K562 (cell line): ENCODE results near the gene PCK2. TPM values are rescaled to one million over a fixed set of nuclear protein-coding genes. Genes with fewer than 3 reads are reported as not detected.
A peak's percentile ranks its signal among the peaks of the same experiment; 100 is the strongest.

Experiments
- CHAMP1 ChIP-seq: fragments of 450-650 bp; IDR thresholded peaks from 2 replicates; pipeline ENCODE4 v1.6.1; 2016; ENCODE audit warnings: mild to moderate bottlenecking
- ESRRA ChIP-seq: fragments of 450-650 bp; IDR thresholded peaks from 2 replicates; pipeline ENCODE4 v1.6.1; 2014; ENCODE audit warnings: low read depth, mild to moderate bottlenecking, moderate library complexity, borderline replicate concordance
- ETV5 ChIP-seq: sonication (generic); formaldehyde crosslinking; IDR thresholded peaks from 2 replicates; pipeline ENCODE4 v1.4.0; 2020; ENCODE audit warnings: low read depth, mild to moderate bottlenecking, missing genetic modification reagents
- FOXA1 ChIP-seq: fragments of 450-650 bp; IDR thresholded peaks from 2 replicates; pipeline ENCODE4 v1.6.1; 2016; ENCODE audit warnings: mild to moderate bottlenecking, borderline replicate concordance
- GABPA ChIP-seq: fragments of 200-800 bp; sonication (Bioruptor generic); conservative IDR thresholded peaks from 2 replicates; pipeline ENCODE4 v1.6.1; 2016; ENCODE audit warnings: low read depth, missing genetic modification characterization, missing compliant biosample characterization
- GTF3C2 ChIP-seq: IDR thresholded peaks from 3 replicates; pipeline ENCODE4 v1.6.1; 2011; ENCODE audit warnings: borderline replicate concordance, mild to moderate bottlenecking, moderate library complexity; ENCODE audit not compliant: insufficient read length; ENCODE audit errors: extremely low read depth
- HMG20B ChIP-seq: fragments of 250-450 bp; sonication (Bioruptor Pico); IDR thresholded peaks from 2 replicates; pipeline ENCODE4 v1.5.0; 2021; ENCODE audit warnings: mild to moderate bottlenecking
- IRF1 ChIP-seq: sonication (generic); formaldehyde crosslinking; IDR thresholded peaks from 2 replicates; pipeline ENCODE4 v1.8.0; 2022; ENCODE audit warnings: missing genetic modification reagents, mild to moderate bottlenecking, borderline replicate concordance
- MAFK ChIP-seq: IDR thresholded peaks from 2 replicates; pipeline ENCODE4 v1.6.1; 2011; ENCODE audit warnings: low read length, improper control_type of control experiment
- PCBP1 ChIP-seq: fragments of 200-400 bp; formaldehyde crosslinking; IDR thresholded peaks from 2 replicates; pipeline ENCODE4 v1.6.1; 2018; ENCODE audit warnings: mild to moderate bottlenecking, low read depth, low read length; ENCODE audit not compliant: poor library complexity, severe bottlenecking
- RNF2 ChIP-seq: sonication (generic); IDR thresholded peaks from 2 replicates; pipeline ENCODE4 v1.6.1; 2016
- TEAD4 ChIP-seq, 2 experiments: sonication (generic) in 1 of 2; formaldehyde crosslinking in 1 of 2; IDR thresholded peaks; 2 replicates each; pipeline versions ENCODE4 v1.6.1 to v1.8.0; 2012 to 2022; ENCODE audit warnings: borderline replicate concordance in 1 of 2, inconsistent platforms in 1 of 2, low read length in 1 of 2, mild to moderate bottlenecking in 1 of 2, missing genetic modification reagents in 1 of 2
- TGIF2 ChIP-seq: sonication (generic); formaldehyde crosslinking; IDR thresholded peaks from 2 replicates; pipeline ENCODE4 v1.8.1; 2022; ENCODE audit warnings: mild to moderate bottlenecking, missing genetic modification reagents, moderate library complexity
- THRAP3 ChIP-seq: fragments of 450-650 bp; IDR thresholded peaks from 2 replicates; pipeline ENCODE4 v1.6.1; 2016; ENCODE audit warnings: mild to moderate bottlenecking, inconsistent platforms, borderline replicate concordance
- XRCC3 ChIP-seq: fragments of 450-650 bp; IDR thresholded peaks from 2 replicates; pipeline ENCODE4 v1.6.1; 2017; ENCODE audit warnings: mild to moderate bottlenecking, moderate library complexity
- ZSCAN32 ChIP-seq: fragments of 450-650 bp; formaldehyde crosslinking; IDR thresholded peaks from 2 replicates; pipeline ENCODE4 v1.4.0; 2020; ENCODE audit warnings: mild to moderate bottlenecking, moderate library complexity
- polyA plus RNA-seq, 8 experiments: library from polyadenylated mRNA; depleted of rRNA in 4 of 8; stranded (reverse) in 5 of 8; unstranded in 3 of 8; fragments of >200 nt; fragmentation: Nextera tagmentation in 2 of 8; fragmentation: Illumina TruSeq in 1 of 8; extraction: Ambion mirVana in 2 of 8; extraction: Trizol in 1 of 8; gene quantifications; 2 replicates each; pipeline versions ENCODE4 v1.2.1 to v1.2.3, GENCODE V29; 2011 to 2014; ENCODE audit warnings: inconsistent platforms in 1 of 8, missing spikeins in 1 of 8
- total RNA-seq, 7 experiments: library from RNA; depleted of rRNA in 6 of 7; stranded (reverse); fragments of >200 nt in 6 of 7; fragmentation: Illumina TruSeq in 2 of 7; extraction: Trizol in 2 of 7; gene quantifications; 2 replicates each; pipeline versions ENCODE4 v1.2.1 to v1.2.3, GENCODE V29; 2011 to 2021; ENCODE audit warnings: low replicate concordance in 1 of 7

The PCK2 gene
- total and polyA plus RNA-seq, 9 of the 15 experiments (the other 6 are each of a cell fraction or from before 2014, with no cell fraction given): 3.3 to 60.9 (median 30.4) TPM

GRCh38 chr14:24113801-24114531 is 19.9 kb downstream of the PCK2 start (continued):
- no peak for TF ChIP-seq PCBP1
- 0 out of 2 replicates have a peak, but pooled peaks have one; percentile 0 for TF ChIP-seq TEAD4 (IDR thresholded peaks at IDR 0.05; ENCODE audit: low read length)
- TF ChIP-seq TEAD4 (CRISPR knock-in tag; IDR thresholded peaks at IDR 0.05; ENCODE audit: borderline replicate concordance): no peak
- TF ChIP-seq GABPA (tag): peak; percentile 91
- TF ChIP-seq ZSCAN32 (CRISPR knock-in tag): 0 out of 2 replicates have a peak, but pooled peaks have one; percentile 23
- peak; percentile 70 for TF ChIP-seq ESRRA
- no peak for TF ChIP-seq FOXA1
- peak; percentile 31; the same call in 1 of the 2 replicates for TF ChIP-seq RNF2
- TF ChIP-seq TGIF2 (CRISPR knock-in tag): no peak
- 0 out of 2 replicates have a peak, but pooled peaks have one; percentile 29 for TF ChIP-seq IRF1
- no peak for TF ChIP-seq GTF3C2
- no peak for TF ChIP-seq MAFK
- peak; percentile 84 for TF ChIP-seq ETV5
- TF ChIP-seq XRCC3: no peak
- TF ChIP-seq THRAP3: no peak
- TF ChIP-seq CHAMP1: peak; percentile 72; the same call in 1 of the 2 replicates
- no peak for TF ChIP-seq HMG20B (CRISPR knock-in tag)
